Activated naive CD4-positive, alpha-beta T cell treated with anti-CD3 and anti-CD28 coated beads, Interleukin-2, amount 10 ng/mL, durations not matched to agents 7 days and 5 days (primary cell): ENCODE results near the gene CYTL1.
"Not testable (repeated sequence)": the region's sequence is repeated elsewhere in the genome, so short reads cannot be mapped to it uniquely, and the experiment has no call there.

Experiments used
- CTCF ChIA-PET: fragments of 350-600 bp; sonication (Branson Sonifier 250); formaldehyde crosslinking; loops from one replicate; lab custom pipeline; 2021; ENCODE audit warnings: antibody characterized with exemption; lab: Charles Lee
- DNase-seq: peaks from one replicate; pipeline ENCODE4 v3.0.0-alpha.2; 2020
- H3K27ac Mint-ChIP-seq: one replicate; pipeline ENCODE4 v1.8.0; 2021; ENCODE audit warnings: mild to moderate bottlenecking, moderate library complexity, mixed read lengths
- H3K27me3 Mint-ChIP-seq: one replicate; pipeline ENCODE4 v1.8.0; 2021; ENCODE audit warnings: mild to moderate bottlenecking, mixed read lengths
- H3K36me3 Mint-ChIP-seq: one replicate; pipeline ENCODE4 v1.8.0; 2021; ENCODE audit warnings: mixed read lengths
- H3K4me1 Mint-ChIP-seq: one replicate; pipeline ENCODE4 v1.8.0; 2021; ENCODE audit warnings: mixed read lengths
- H3K4me3 Mint-ChIP-seq: one replicate; pipeline ENCODE4 v1.8.0; 2021; ENCODE audit warnings: mild to moderate bottlenecking, moderate library complexity, mixed read lengths
- H3K9me3 Mint-ChIP-seq: one replicate; pipeline ENCODE4 v1.8.0; 2021; ENCODE audit warnings: mixed read lengths

The CYTL1 gene

GRCh38 chr4:5001641-5002040 lies 17.6 kb downstream of the CYTL1 start:
- H3K27me3 Mint-ChIP-seq, CTCF ChIA-PET, H3K36me3 Mint-ChIP-seq, H3K4me3 Mint-ChIP-seq, H3K4me1 Mint-ChIP-seq, DNase-seq, H3K9me3 Mint-ChIP-seq, H3K27ac Mint-ChIP-seq: not testable (repeated sequence)

DNA sequence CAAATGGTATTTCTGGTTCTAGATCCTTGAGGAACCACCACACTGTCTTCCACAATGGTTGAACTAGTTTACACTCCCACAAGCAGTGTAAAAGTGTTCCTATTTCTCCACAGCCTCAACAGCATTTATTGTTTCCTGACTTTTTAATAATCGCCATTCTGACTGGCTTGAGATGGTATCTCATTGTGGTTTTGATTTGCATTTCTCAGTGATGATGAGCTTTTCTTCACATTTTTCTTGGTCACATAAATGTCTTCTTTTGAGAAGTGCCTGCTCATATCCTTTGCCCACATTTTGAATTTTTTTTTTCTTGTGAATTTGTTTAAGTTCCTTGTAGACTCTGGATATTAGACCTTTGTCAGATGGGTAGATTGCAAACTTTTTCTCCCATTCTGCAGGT lies 22.3 kb downstream of the CYTL1 start:
- H3K9me3 Mint-ChIP-seq, H3K4me1 Mint-ChIP-seq, H3K4me3 Mint-ChIP-seq, H3K36me3 Mint-ChIP-seq, H3K27ac Mint-ChIP-seq, DNase-seq, CTCF ChIA-PET: not testable (repeated sequence)
- peaks cover 11% of the 10 kb centered on the region for H3K27me3 Mint-ChIP-seq

GRCh38 chr4:4995908-4996265 lies 23.4 kb downstream of the CYTL1 start:
- no peak for DNase-seq
- CTCF ChIA-PET, result interaction anchor here (0.6 kb wide), 1 partner anchor 834 kb away, joined by 3 read pairs; no protein-coding TSS in a partner anchor

GRCh38 chr4:4995103-4995907 lies 24.0 kb downstream of the CYTL1 start:
- CTCF ChIA-PET, result interaction anchor here (0.6 kb wide), 1 partner anchor 833 kb away, joined by 3 read pairs; no protein-coding TSS in a partner anchor
- H3K9me3 Mint-ChIP-seq, result no peaks in the 10 kb centered on the region

More at GRCh38 chr4:4995908-4996265, 23.4 kb downstream of the CYTL1 start:
- Mint-ChIP-seq H3K9me3 (no peaks in the 10 kb centered on the region), H3K4me3 (no peak overlapping the region), H3K27me3 (peaks cover 7% of the 10 kb centered on the region), H3K36me3 (no peaks in the 10 kb centered on the region), H3K27ac (no peak overlapping the region), H3K4me1 (no peaks in the 10 kb centered on the region)

DNA sequence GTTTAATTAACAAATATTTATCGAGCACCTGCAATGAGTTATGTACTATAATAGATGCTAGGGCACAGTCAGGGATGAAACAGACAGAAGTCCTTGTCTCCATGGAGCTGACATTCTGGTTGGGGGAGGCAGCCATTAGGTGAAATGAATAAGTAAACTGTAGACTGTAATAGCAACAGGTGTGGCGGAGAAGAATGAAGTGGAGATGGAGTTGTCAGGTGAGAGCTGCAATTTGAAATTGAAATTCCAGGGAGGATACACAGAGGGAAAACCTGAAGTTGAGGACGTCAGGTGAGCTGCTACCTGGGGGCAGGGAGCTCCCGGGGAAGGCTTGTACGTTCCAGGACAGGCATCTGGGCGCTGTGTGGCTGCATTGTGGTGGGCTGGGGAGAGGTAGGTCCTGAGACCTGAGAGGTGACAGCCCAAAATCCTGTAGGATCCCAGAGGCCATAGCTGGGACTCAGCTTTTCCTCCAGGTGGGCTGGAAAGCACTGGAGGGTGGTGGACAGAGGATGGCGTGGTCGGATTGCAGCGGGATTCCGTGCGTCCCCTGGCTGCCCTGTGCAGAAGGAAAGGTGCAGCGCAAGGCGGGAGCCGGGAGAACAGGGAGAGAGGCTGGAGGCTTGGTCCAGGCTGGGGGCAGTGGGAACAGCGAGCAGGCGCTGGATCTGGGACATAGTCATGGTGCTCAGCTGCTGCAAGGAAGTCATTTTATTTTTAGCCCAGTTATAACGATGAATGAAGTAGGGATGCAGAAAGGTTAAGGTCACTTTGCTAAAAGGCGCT lies 24.8 kb downstream of the CYTL1 start:
- H3K4me3 Mint-ChIP-seq, result no peak overlapping the region
- no peak overlapping the region for H3K27ac Mint-ChIP-seq
- H3K9me3 Mint-ChIP-seq, result no peaks in the 10 kb centered on the region
- H3K4me1 Mint-ChIP-seq, result no peaks in the 10 kb centered on the region
- CTCF ChIA-PET, result interaction anchor here (0.9 to 1.0 kb wide), 2 partner anchors 27 to 796 kb away, joined by 3 read pairs; no protein-coding TSS in a partner anchor
- no peaks in the 10 kb centered on the region for H3K36me3 Mint-ChIP-seq
- DNase-seq, result no peak
- H3K27me3 Mint-ChIP-seq, result peaks cover 7% of the 10 kb centered on the region

More at GRCh38 chr4:4995103-4995907, 24.0 kb downstream of the CYTL1 start:
- Mint-ChIP-seq H3K4me3 (no peak overlapping the region), H3K4me1 (no peaks in the 10 kb centered on the region), H3K27ac (no peak overlapping the region), H3K27me3 (peaks cover 7% of the 10 kb centered on the region), H3K36me3 (no peaks in the 10 kb centered on the region)
- DNase-seq, result peak; percentile 51

- CTCF ChIA-PET, result no interaction called here
- H3K36me3 Mint-ChIP-seq, result no peaks in the 10 kb centered on the region
- H3K4me3 Mint-ChIP-seq, result no peak overlapping the region
Measured at GRCh38 chr4:4992833-4993232, 26.4 kb downstream of the CYTL1 start.

DNA sequence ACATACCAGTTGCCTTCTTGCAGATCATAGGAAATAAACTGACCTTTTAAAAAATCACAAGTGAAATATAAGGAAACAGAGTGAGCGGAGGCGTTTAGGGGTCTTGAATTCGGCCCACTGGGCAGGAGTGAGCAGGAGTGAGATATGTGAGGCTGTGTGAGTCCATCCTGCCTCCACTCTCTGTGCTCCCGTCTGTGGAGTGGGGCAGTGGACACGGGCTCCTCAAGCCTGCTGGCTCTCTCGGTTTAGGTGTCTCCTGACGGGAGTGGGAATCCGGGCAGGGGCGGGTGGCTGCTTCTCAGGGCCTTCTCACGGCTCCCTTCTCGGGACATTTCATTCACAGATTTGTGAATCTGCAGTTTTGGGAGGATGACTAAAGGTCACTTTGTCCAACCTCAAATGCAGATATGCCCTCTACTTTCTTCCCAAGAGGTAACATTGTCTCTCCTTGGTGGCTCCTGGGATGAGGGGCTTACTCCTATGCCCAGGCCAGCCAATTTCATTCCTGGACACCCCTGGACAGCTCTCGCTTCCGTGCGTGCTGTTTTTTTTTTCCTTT lies 27.6 kb downstream of the CYTL1 start:
- no peak for DNase-seq
- Mint-ChIP-seq H3K27ac (no peak overlapping the region), H3K36me3 (no peaks in the 10 kb centered on the region), H3K27me3 (peaks cover 7% of the 10 kb centered on the region), H3K9me3 (no peaks in the 10 kb centered on the region), H3K4me3 (no peak overlapping the region), H3K4me1 (no peaks in the 10 kb centered on the region)
- CTCF ChIA-PET, result interaction anchor here (0.6 kb wide), 1 partner anchor 1110 kb away, joined by 3 read pairs; no protein-coding TSS in a partner anchor

More at GRCh38 chr4:4992833-4993232, 26.4 kb downstream of the CYTL1 start:
- peaks cover 7% of the 10 kb centered on the region for H3K27me3 Mint-ChIP-seq
- no peak for DNase-seq
- H3K4me1 Mint-ChIP-seq, result no peaks in the 10 kb centered on the region
- no peak overlapping the region for H3K27ac Mint-ChIP-seq
- H3K9me3 Mint-ChIP-seq, result no peaks in the 10 kb centered on the region

DNA sequence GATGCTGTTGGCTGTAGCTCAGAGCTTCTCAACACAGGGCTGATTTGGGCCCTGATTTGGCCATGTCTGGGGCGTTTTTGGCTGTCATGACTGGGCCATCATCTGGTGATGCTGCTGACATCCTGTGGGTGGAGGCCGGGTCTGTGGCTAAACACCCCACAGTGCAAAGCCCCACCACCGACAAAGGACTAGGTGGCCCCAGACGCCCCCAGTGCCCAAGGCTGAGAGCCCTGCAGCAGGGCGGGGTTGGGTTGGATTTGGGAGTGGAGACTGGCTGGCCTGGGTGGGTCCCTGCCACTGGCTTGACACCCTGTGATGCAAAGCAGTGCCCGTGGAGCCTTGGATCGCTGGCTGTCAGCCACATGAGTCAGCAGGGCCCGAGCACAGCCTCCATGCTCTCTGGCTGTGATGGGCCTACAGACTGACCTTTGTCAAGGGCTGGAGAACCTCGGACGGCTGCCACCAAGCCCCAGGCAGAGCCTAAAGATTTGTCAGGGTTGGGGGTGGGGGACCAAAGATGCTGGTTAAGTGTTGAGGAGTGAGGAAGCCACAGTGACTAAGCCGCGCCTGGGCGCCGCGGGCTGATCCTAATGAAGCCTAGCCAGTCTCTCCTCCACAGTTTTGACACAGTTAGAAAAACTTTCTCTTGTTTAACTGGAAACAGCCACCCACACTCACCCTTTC lies 28.3 kb downstream of the CYTL1 start:
- CTCF ChIA-PET, result no interaction called here
- Mint-ChIP-seq H3K4me1 (no peaks in the 10 kb centered on the region), H3K4me3 (no peak overlapping the region)

DNA sequence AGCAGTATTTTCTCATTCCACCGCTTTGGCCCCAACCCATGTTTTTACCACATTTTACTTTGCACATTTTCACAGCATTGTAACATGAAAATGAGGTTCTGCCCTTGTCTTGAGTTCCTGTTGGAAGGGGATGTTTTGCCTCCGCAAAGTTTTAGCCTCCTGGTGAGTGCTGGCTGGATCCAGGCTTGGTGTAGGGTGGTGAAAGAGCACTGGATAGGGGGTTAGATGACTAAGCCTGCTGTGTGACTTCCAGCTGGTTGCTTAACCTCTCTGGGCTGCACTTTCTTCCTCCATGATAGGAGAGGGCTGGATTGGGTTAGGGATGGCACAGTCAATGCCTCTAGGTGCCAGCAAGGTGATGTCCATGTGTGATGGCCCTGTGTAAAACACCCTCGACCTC lies 28.9 kb downstream of the CYTL1 start:
- CTCF ChIA-PET, result no interaction called here
- Mint-ChIP-seq H3K27ac (no peak overlapping the region), H3K4me3 (no peak overlapping the region), H3K4me1 (no peaks in the 10 kb centered on the region), H3K36me3 (no peaks in the 10 kb centered on the region), H3K27me3 (peaks cover 4% of the 10 kb centered on the region), H3K9me3 (no peaks in the 10 kb centered on the region)
- no peak for DNase-seq

More for the DNA sequence above, 28.3 kb downstream of the CYTL1 start:
- no peaks in the 10 kb centered on the region for H3K36me3 Mint-ChIP-seq
- H3K27me3 Mint-ChIP-seq, result peaks cover 7% of the 10 kb centered on the region
- no peak overlapping the region for H3K27ac Mint-ChIP-seq
- DNase-seq, result no peak
- no peaks in the 10 kb centered on the region for H3K9me3 Mint-ChIP-seq

DNA sequence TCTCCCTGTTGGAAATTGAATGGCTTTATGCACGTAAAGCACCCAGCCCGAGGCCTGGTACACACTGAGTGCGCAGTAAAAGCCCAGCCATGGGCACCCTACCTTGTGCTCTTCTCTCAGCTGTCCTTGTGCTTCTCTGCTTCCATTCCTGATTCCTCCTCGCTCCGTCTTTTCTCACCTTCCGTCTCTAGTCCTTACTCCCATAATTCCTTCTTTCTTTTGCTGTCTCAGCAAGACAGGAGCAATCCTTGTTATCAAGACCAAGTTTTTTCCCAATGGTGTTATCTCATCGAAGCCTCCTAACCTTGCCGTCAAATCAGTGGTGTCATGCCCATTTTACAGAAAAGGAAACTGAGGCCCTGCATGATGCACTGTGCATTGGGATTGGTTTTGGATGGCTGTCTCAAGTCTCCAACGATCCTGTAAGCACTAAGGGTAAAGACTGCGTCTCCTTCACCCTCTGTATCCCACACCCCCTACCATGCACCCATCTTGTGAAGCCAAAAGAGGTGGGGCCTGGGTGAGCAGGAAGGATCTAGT lies 30.1 kb downstream of the CYTL1 start:
- Mint-ChIP-seq H3K27me3 (no peaks in the 10 kb centered on the region), H3K36me3 (no peaks in the 10 kb centered on the region), H3K9me3 (no peaks in the 10 kb centered on the region), H3K4me1 (no peaks in the 10 kb centered on the region), H3K4me3 (no peak overlapping the region), H3K27ac (no peak overlapping the region)
- CTCF ChIA-PET, result no interaction called here
- DNase-seq, result no peak

DNA sequence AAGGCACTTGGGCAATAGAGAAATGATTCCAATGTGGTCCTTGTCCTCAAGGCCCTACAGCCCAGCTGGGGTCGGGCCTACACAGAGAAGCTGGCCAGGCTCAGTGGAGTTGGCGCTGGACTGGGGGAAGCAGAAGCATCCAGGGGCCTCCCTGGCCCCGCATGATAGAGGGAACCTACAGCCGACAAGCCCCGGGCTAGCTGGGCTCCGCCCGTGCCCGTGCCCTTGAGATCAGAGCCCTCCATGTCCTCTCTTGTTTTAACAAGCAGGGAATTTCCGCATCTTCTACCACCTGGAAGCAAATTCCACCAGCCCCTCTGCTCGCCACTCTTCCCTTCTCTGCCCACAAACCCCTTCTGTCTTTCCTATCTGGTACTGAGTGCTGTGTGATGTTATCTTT lies 31.6 kb downstream of the CYTL1 start:
- Mint-ChIP-seq H3K27me3 (no peaks in the 10 kb centered on the region), H3K27ac (no peak overlapping the region), H3K9me3 (no peaks in the 10 kb centered on the region), H3K4me1 (no peaks in the 10 kb centered on the region), H3K36me3 (no peaks in the 10 kb centered on the region), H3K4me3 (no peak overlapping the region)
- CTCF ChIA-PET, result no interaction called here
- DNase-seq, result no peak

GRCh38 chr4:4986841-4987240 lies 32.4 kb downstream of the CYTL1 start:
- Mint-ChIP-seq H3K27me3 (no peaks in the 10 kb centered on the region), H3K36me3 (no peaks in the 10 kb centered on the region), H3K9me3 (no peaks in the 10 kb centered on the region), H3K27ac (no peak overlapping the region), H3K4me1 (no peaks in the 10 kb centered on the region), H3K4me3 (no peak overlapping the region)
- DNase-seq, result no peak
- CTCF ChIA-PET, result no interaction called here

GRCh38 chr4:4985844-4986243 lies 33.4 kb downstream of the CYTL1 start:
- Mint-ChIP-seq H3K27me3 (no peaks in the 10 kb centered on the region), H3K4me1 (no peaks in the 10 kb centered on the region), H3K27ac (no peak overlapping the region), H3K4me3 (no peak overlapping the region), H3K9me3 (no peaks in the 10 kb centered on the region), H3K36me3 (no peaks in the 10 kb centered on the region)
- no peak for DNase-seq
- CTCF ChIA-PET, result no interaction called here

GRCh38 chr4:4985036-4985435 lies 34.2 kb downstream of the CYTL1 start:
- no peaks in the 10 kb centered on the region for H3K9me3 Mint-ChIP-seq
- H3K27me3 Mint-ChIP-seq, result no peaks in the 10 kb centered on the region
- H3K4me1 Mint-ChIP-seq, result no peaks in the 10 kb centered on the region
- H3K36me3 Mint-ChIP-seq, result no peaks in the 10 kb centered on the region
- no peak overlapping the region for H3K27ac Mint-ChIP-seq
- no peak overlapping the region for H3K4me3 Mint-ChIP-seq
- CTCF ChIA-PET, result no interaction called here
- DNase-seq, result no peak
